Osteoblast (primary cell): Measurements from ENCODE around the gene VAV3. TPM values are rescaled to one million over a fixed set of nuclear protein-coding genes. Genes with fewer than 3 reads are reported as not detected.

ENCODE experiments used
- DNase-seq: peaks from one replicate; pipeline ENCODE4 v3.0.0; 2011; ENCODE audit warnings: low spot score, mixed read lengths; ENCODE audit not compliant: insufficient read length; ENCODE audit errors: missing footprints
- H2AFZ ChIP-seq: 2 replicates; pipeline ENCODE4 v1.6.0; 2011; ENCODE audit warnings: mild to moderate bottlenecking, low read length
- H3K27ac ChIP-seq: 2 replicates; pipeline ENCODE4 v1.5.1; 2011; ENCODE audit warnings: mild to moderate bottlenecking, low read depth, low read length, moderate library complexity
- H3K27me3 ChIP-seq: 2 replicates; pipeline ENCODE4 v1.6.0; 2012; ENCODE audit warnings: mild to moderate bottlenecking, control low read depth, inconsistent platforms, low read length, moderate library complexity; ENCODE audit not compliant: insufficient read depth
- H3K36me3 ChIP-seq: 2 replicates; pipeline ENCODE4 v1.5.1; 2011; ENCODE audit warnings: mild to moderate bottlenecking, low read length, control low read depth, moderate library complexity; ENCODE audit not compliant: insufficient read depth
- H3K4me1 ChIP-seq: 2 replicates; pipeline ENCODE4 v1.5.1; 2011; ENCODE audit warnings: mild to moderate bottlenecking, low read length, control low read depth, moderate library complexity; ENCODE audit not compliant: insufficient read depth
- H3K4me2 ChIP-seq: 2 replicates; pipeline ENCODE4 v1.6.0; 2011; ENCODE audit warnings: mild to moderate bottlenecking, low read length; ENCODE audit not compliant: insufficient read depth
- H3K4me3 ChIP-seq: fragments of 200-600 bp; sonication (generic); 3 replicates; pipeline ENCODE4 v1.5.1; 2012; ENCODE audit warnings: mild to moderate bottlenecking, low read length, inconsistent platforms; ENCODE audit not compliant: insufficient read depth
- H3K79me2 ChIP-seq: 2 replicates; pipeline ENCODE4 v1.6.0; 2012; ENCODE audit warnings: mild to moderate bottlenecking, low read length, control low read depth, inconsistent platforms; ENCODE audit not compliant: insufficient read depth
- H3K9me3 ChIP-seq: 2 replicates; pipeline ENCODE4 v1.5.1; 2011; ENCODE audit warnings: low read depth, low read length, control low read depth
- H4K20me1 ChIP-seq: 2 replicates; pipeline ENCODE4 v1.6.0; 2012; ENCODE audit warnings: mild to moderate bottlenecking, low read length, control low read depth; ENCODE audit not compliant: insufficient read depth
- total RNA-seq: library from RNA; depleted of rRNA; stranded (reverse); fragments of >200 nt; gene quantifications from 2 replicates; pipeline ENCODE4 v1.2.3, GENCODE V29; 2012
- TF ChIP-seq, protein P1 (sequence below): IDR thresholded peaks from 2 replicates; pipeline ENCODE4 v1.5.1; 2011; ENCODE audit warnings: mild to moderate bottlenecking, low read depth, low read length, moderate library complexity; ENCODE audit errors: extremely low read depth

VAV3 gene, protein sequence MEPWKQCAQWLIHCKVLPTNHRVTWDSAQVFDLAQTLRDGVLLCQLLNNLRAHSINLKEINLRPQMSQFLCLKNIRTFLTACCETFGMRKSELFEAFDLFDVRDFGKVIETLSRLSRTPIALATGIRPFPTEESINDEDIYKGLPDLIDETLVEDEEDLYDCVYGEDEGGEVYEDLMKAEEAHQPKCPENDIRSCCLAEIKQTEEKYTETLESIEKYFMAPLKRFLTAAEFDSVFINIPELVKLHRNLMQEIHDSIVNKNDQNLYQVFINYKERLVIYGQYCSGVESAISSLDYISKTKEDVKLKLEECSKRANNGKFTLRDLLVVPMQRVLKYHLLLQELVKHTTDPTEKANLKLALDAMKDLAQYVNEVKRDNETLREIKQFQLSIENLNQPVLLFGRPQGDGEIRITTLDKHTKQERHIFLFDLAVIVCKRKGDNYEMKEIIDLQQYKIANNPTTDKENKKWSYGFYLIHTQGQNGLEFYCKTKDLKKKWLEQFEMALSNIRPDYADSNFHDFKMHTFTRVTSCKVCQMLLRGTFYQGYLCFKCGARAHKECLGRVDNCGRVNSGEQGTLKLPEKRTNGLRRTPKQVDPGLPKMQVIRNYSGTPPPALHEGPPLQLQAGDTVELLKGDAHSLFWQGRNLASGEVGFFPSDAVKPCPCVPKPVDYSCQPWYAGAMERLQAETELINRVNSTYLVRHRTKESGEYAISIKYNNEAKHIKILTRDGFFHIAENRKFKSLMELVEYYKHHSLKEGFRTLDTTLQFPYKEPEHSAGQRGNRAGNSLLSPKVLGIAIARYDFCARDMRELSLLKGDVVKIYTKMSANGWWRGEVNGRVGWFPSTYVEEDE
- total RNA-seq, result 0.59 and 0.72 TPM in 2 replicates

DNA sequence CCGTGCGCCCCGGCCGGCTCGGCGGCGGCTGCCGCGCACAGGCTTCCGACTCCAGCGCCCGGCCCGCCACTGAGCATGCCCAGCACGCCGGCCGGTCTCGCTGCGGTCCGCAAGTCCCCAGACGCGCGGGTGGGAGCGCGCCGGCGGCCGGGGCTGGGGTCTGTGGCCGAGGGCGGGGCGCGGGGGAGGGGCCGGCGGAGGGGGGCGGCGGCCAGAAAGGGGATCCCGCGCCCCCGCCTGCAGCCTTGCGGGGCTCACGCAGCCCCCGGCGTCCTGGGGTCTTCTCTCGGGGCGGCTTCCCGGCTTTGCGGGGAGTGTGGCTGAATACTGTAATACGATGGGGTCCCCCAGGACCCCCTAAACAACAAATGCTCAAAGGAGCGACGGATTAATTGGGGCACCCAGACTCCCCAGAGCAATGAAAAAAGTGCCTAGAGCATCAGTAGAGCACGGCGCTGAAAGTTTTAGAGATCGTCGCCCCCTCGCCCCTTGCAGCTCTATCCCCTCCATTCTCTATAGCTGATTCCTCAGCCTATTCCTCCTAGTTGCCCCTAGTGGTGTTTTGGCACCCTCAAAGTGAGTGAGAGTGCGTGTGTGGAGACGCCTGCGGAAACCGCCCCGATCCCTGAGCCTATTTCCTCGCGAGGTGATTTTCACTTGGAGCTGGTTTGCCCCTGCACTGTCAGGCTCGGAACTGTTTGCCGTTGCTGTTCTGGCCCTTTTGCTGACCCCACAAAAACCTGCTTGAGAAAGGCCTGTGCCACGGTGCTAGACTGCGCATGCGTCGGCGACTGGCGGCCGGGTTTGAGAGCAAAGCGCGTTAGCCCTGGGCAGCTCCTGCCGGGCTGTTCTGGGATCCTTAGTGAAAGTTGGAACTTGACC is at the start of gene VAV3:
Gene VAV3, minus strand, starts transcription at position 71 of the 882 bp plus-strand sequence. CDS start 311 bp downstream, outside the sequence.
- Histone ChIP-seq H3K27ac (no peak within 1 kb of the TSS), H3K36me3 (no peaks in the 10 kb centered on the region), H3K4me1 (peaks cover 5% of the 10 kb centered on the region), H3K9me3 (no peaks in the 10 kb centered on the region), H3K79me2 (no peaks in the 10 kb centered on the region), H3K27me3 (peaks cover 30% of the 10 kb centered on the region), H3K4me3 (peak within 1 kb of the TSS; percentile 68), H4K20me1 (no peaks in the 10 kb centered on the region), H2AFZ (peak within 1 kb of the TSS; percentile 84), H3K4me2 (peak within 1 kb of the TSS; percentile 89)
- DNase-seq, result peak; percentile 94
- TF ChIP-seq, protein P1, sequence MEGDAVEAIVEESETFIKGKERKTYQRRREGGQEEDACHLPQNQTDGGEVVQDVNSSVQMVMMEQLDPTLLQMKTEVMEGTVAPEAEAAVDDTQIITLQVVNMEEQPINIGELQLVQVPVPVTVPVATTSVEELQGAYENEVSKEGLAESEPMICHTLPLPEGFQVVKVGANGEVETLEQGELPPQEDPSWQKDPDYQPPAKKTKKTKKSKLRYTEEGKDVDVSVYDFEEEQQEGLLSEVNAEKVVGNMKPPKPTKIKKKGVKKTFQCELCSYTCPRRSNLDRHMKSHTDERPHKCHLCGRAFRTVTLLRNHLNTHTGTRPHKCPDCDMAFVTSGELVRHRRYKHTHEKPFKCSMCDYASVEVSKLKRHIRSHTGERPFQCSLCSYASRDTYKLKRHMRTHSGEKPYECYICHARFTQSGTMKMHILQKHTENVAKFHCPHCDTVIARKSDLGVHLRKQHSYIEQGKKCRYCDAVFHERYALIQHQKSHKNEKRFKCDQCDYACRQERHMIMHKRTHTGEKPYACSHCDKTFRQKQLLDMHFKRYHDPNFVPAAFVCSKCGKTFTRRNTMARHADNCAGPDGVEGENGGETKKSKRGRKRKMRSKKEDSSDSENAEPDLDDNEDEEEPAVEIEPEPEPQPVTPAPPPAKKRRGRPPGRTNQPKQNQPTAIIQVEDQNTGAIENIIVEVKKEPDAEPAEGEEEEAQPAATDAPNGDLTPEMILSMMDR, result no peak

DNA sequence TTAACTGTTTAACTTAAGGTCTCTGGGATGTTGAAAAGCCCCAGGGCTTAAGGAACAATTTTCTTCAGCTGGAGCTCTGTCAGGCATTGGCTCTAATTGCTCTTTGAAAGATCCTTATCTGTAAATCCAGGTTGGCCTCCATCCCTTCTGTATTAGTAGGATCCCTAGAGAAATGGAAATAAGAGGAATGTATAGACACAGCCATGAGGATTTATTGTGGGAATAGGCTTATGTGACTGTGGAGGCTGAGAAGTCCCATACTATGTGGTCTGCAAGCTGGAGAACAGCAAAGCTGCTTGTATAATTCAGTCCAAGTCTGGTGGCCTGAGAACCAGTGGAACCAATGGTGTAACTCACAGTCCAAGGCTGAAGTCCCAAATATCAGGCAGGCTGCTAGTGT is 47.6 kb upstream of the VAV3 start:
- TF ChIP-seq, protein P1, result no peak
- H3K4me2 ChIP-seq, result no peak overlapping the region
- no peaks in the 10 kb centered on the region for H3K9me3 ChIP-seq
- no peak for DNase-seq
- H3K4me1 ChIP-seq, result peaks cover 16% of the 10 kb centered on the region
- no peaks in the 10 kb centered on the region for H3K79me2 ChIP-seq
- no peak overlapping the region for H2AFZ ChIP-seq
- peaks cover 21% of the 10 kb centered on the region for H3K27me3 ChIP-seq
- no peaks in the 10 kb centered on the region for H3K36me3 ChIP-seq
- no peaks in the 10 kb centered on the region for H4K20me1 ChIP-seq
- H3K4me3 ChIP-seq, result no peak overlapping the region
- H3K27ac ChIP-seq, result no peak overlapping the region

DNA sequence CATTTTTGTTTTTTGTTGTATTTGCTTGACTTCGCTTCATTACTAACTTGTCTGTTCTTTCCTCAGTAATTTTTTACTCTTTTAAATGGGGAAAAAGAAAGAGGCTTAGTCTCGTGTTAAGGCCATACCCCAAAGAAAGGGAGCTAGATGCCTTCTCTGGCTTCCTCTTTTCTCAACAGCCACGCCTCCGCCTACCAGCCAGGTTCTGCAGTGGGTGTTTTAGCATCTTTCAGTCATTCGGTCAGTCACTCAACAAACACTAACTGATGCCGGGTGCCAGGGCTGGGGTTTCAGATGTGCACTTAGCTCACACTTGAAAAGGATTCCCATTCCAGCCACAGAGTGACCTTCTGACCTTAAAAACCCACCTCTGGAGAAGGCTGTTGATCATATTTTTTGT is 46.3 kb upstream of the VAV3 start:
- DNase-seq, result no peak
- Histone ChIP-seq H3K36me3 (no peaks in the 10 kb centered on the region), H3K4me3 (no peak overlapping the region), H3K9me3 (no peaks in the 10 kb centered on the region), H3K27me3 (peaks cover 21% of the 10 kb centered on the region), H3K4me1 (peaks cover 9% of the 10 kb centered on the region), H4K20me1 (no peaks in the 10 kb centered on the region), H3K4me2 (no peak overlapping the region), H3K79me2 (no peaks in the 10 kb centered on the region), H3K27ac (no peak overlapping the region), H2AFZ (no peak overlapping the region)
- TF ChIP-seq, protein P1, result no peak
